ENCODE results near the gene ME1. TPM values are rescaled to one million over a fixed set of nuclear protein-coding genes. Genes with fewer than 3 reads are reported as not detected.

Gene ME1
- total RNA-seq, 1 donor from 2014 or later, result 24.8 TPM

GRCh38 chr6:83180426-83180950, 250.4 kb downstream of the ME1 start:
- DNase-seq (ENCODE audit: missing footprints) (no peak), ATAC-seq (no peak)
- intact Hi-C loops (cut with DNase I), result no loop called here

- intact Hi-C loops (cut with DNase I), result no loop called here
- DNase-seq (ENCODE audit: missing footprints) (no peak), ATAC-seq (no peak)
Observed at GRCh38 chr6:83176246-83176645, 254.6 kb downstream of the ME1 start.

- intact Hi-C loops (cut with DNase I), result no loop called here
- DNase-seq (ENCODE audit: missing footprints) (no peak), ATAC-seq (no peak)
Observed at GRCh38 chr6:83169511-83169910, 261.3 kb downstream of the ME1 start.

- DNase-seq (ENCODE audit: missing footprints) (no peak), ATAC-seq (no peak)
- intact Hi-C loops (cut with DNase I), result no loop called here
Observed at GRCh38 chr6:83169106-83169505, 261.7 kb downstream of the ME1 start.

GRCh38 chr6:83168556-83168955, 262.3 kb downstream of the ME1 start:
- intact Hi-C loops (cut with DNase I), result no loop called here

GRCh38 chr6:83167726-83168278, 263.0 kb downstream of the ME1 start:
- intact Hi-C loops (cut with DNase I), result no loop called here
- DNase-seq (ENCODE audit: missing footprints) (no peak), ATAC-seq (no peak)

More at GRCh38 chr6:83168556-83168955, 262.3 kb downstream of the ME1 start:
- DNase-seq (ENCODE audit: missing footprints) (no peak), ATAC-seq (no peak)

Other genes starting within 250 kb of the ME1 start
- 12.7 TPM for gene PGM3, start 237.8 kb downstream of the ME1 start, total RNA-seq
- gene RWDD2A, start 237.7 kb downstream of the ME1 start, total RNA-seq, result 2.4 TPM
- not detected for gene PRSS35, start 81.5 kb upstream of the ME1 start, total RNA-seq

All from Right ventricle myocardium inferior (tissue), 1 donor.